Keratinocyte (primary cell): ENCODE measurements around the gene CHTOP.

Experiments used
- EZH2 ChIP-seq: IDR thresholded peaks from one replicate; pipeline ENCODE4 v1.6.1; 2012; ENCODE audit warnings: inconsistent platforms, mild to moderate bottlenecking, low read length, moderate library complexity
- TF ChIP-seq, protein P1 (sequence below), 3 experiments: IDR thresholded peaks in 1 of 3; conservative IDR thresholded peaks in 1 of 3; optimal IDR thresholded peaks in 1 of 3; 2 replicates in 2 of 3; 3 replicates in 1 of 3; pipeline versions ENCODE3 to v1.5.1; 2011; ENCODE audit warnings: low read length in 3 of 3, mild to moderate bottlenecking in 3 of 3, moderate library complexity in 2 of 3, control low read depth in 1 of 3, inconsistent platforms in 1 of 3; ENCODE audit not compliant: insufficient read depth in 2 of 3; ENCODE audit errors: extremely low read depth in 1 of 3

GRCh38 chr1:153640861-153641260 is 7.0 kb downstream of the CHTOP start:
- TF ChIP-seq, protein P1, sequence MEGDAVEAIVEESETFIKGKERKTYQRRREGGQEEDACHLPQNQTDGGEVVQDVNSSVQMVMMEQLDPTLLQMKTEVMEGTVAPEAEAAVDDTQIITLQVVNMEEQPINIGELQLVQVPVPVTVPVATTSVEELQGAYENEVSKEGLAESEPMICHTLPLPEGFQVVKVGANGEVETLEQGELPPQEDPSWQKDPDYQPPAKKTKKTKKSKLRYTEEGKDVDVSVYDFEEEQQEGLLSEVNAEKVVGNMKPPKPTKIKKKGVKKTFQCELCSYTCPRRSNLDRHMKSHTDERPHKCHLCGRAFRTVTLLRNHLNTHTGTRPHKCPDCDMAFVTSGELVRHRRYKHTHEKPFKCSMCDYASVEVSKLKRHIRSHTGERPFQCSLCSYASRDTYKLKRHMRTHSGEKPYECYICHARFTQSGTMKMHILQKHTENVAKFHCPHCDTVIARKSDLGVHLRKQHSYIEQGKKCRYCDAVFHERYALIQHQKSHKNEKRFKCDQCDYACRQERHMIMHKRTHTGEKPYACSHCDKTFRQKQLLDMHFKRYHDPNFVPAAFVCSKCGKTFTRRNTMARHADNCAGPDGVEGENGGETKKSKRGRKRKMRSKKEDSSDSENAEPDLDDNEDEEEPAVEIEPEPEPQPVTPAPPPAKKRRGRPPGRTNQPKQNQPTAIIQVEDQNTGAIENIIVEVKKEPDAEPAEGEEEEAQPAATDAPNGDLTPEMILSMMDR (optimal IDR thresholded peaks at IDR 0.05 in 1 of 3, IDR thresholded peaks at IDR 0.05 in 1 of 3, conservative IDR thresholded peaks at IDR 0.05 in 1 of 3; ENCODE audit: extremely low read depth in 1 of 3, insufficient read depth in 2 of 3, low read length in 3 of 3), result no peak
- no peak for TF ChIP-seq EZH2
